ENCODE data around the gene RIN2.

The RIN2 gene

DNA sequence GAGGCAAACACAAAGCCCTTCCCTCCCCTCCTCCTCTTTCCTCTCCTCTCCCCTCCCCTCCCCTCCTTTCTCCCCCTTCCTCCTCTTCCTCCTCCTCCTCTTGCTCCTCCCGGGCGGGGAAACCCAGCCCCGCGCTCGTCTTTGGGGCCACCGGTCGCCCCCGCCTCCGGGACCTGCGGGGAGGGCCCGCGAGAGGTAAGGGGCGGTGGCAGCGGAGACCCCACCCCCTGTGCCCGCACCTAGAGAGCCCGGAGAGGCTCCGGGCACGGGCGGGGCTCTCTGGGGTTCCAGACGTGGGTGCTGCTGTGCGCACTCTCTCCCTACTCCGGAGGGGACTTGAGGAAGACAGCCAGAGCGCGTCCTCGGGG, at the start of gene RIN2:
RIN2 (plus strand) TSS at position 126 of the 368 bp plus-strand sequence. CDS start 131,344 bp downstream, outside the sequence.
- DNase-seq = peak in 18 of 56 donors; percentile 23 to 76 (median 58)

DNA sequence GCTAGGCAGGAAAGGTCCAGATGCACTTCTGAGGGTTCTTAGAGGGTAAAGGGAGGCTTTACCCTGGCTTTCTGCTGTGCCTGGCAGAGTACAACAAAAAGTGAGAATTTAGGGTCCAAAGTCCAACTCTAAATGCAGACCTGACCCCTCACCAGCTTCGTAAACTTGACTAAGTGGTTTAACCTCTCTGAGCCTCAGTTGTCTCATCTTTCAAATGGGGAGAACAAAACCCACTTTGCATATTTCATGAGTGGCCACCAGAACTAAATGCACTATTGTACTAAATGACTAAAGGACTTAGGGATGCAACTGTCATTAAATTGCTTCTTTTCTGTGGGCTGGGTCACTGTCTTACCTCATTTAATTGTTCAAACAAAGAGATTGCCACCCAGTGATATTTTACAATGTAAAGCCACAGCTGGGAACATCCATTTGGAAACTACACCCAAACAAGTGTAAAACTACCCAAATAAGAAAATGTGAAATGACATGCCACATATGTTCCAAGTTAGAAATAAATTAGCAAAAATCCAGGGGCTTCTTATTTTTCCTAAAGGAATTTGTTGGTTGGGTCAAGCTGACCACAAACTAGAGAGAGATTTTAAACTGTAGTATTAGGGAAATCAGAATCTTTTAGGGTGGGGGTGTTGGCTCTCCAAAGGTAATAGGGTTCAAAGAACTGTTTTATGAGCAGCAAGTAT, 48.3 kb upstream of the RIN2 start:
- DNase-seq = no peak

GRCh38 chr20:19710336-19711120, 47.5 kb upstream of the RIN2 start:
- no peak for DNase-seq

DNA sequence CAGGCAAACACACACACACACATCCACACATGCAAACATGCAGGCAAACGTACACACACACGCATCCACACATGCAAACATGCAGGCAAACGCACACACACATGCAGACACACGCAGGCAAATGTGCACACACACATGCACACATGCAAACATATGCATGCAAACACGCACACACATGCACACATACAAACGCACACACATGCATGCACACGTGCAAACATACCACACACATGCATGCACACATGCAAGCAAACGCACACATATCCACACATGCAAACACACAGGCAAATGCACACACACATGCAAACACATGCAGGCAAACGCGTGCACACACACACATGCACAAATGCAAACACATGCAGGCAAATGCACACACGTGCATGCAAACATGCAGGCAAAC, 46.9 kb upstream of the RIN2 start:
- no peak for DNase-seq

DNA sequence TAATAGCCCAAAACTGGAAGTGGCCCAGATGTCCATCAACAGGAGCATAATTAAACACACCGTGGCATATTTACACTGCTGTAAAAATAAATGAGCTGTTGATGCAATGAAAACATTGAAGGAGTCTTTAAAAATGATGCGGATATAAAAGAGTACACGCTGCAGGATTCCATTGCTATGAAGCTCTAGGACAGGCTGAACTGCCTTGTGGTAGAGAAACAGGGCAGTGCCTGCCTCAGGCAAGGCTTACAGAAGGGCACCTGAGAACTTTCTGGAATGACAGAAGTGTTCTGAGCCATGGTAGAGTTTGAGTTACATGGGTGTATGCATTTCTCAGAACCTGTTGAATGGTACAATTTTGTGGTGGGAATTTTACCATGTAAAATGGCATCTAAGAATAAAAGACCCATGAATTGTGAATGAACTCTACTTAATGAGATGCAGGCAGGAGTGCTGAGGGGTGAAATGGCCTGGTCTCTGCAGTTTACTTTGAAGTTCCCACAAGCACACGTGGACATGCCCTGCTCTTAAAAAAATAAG, 45.3 kb upstream of the RIN2 start:
- no peak for DNase-seq

- no peak for DNase-seq
Measured at GRCh38 chr20:19713822-19714578, 44.1 kb upstream of the RIN2 start.

- DNase-seq = no peak
Measured at GRCh38 chr20:19714579-19714840, 43.5 kb upstream of the RIN2 start.

DNA sequence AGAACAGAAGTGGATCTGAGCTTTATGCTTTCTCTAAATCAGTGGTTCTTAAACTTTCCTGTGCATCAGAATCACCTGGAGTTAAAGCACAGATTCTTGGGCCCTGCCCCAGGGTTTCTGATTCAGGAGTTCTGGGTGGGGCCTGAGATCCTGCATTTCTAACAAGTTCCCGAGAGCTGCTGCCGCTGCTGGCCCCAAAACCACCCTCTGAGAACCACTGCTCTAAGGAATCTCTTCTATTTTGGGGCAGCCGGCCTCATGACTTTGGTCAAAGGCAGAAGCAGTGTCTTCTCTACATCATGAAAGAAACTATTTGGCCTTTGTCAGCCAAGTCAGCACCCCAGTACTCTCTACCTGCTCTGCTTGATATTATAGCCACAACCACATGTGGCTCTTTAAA, 42.1 kb upstream of the RIN2 start:
- no peak for DNase-seq

DNA sequence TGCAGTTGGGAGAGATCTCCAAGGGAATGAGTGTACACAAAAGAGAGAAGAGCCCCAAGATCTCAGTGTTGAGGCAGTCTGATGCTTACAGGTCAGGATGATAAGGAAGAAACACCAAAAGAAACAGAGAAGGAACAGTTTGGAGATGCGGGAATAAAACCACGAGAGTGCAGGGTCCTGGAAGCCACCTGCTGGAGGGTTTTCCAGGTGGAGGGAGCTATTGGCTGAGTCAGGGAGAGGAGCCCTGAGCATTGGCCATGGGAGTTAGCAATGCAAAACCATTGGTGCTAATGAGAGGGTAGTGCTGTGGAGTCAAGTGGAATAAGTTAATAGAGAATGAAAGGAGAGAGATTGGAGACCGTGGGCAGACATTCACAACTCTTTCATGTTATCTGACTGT, 39.2 kb upstream of the RIN2 start:
- no peak for DNase-seq

DNA sequence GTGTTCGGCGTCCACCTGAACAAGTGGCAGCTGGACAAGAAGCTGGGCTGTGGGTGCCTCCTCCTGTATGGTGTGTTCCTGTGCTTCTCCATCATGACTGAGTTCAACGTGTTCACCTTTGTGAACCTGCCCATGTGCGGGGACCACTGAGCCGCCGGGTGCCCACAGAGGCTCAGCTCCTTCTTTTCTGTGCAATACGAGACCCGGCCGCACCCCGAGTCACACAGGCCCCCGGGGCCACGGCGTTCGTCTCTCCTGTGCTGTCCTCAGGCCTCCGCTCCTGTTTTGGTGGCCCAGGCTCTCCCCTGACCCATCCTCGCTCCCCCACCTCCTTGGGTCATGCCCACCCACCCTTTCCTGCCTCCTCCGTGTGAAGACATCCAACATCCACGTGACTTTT, 37.1 kb upstream of the RIN2 start:
- DNase-seq = no peak

- DNase-seq = no peak
Measured at GRCh38 chr20:19723051-19723450, 35.0 kb upstream of the RIN2 start.

DNA sequence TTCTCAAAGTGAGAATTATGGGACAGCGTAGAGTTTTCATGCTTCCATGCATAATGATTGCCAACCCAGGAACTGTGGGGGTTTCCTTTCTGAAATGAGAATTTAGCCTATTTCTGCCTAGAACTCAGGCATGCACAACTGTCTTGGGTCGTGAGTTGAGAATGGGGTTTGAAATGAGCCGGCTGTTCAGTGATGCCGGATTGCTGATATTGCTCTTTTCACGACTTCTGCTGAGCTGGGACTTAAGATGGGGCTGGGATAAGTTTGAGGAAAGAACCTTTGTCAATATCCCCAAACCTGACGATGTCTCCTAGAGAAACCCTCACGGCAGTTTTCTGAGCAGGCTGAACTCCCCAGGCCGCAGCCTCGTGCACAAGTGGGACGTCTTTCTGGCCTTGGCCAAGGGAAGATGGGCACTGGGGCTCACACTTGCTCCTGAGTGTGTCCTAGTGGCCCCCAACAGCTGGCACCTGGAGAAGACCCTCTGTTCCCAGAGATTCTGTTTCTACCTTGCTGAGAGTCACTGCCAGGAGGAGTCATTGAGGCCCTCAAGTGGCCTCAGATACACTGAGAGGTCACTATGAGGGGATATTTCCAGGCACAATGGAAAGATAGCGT, 34.1 kb upstream of the RIN2 start:
- DNase-seq = no peak

- DNase-seq = no peak
Measured at GRCh38 chr20:19725373-19725772, 32.7 kb upstream of the RIN2 start.

- no peak for DNase-seq
Measured at GRCh38 chr20:19725814-19726525, 32.1 kb upstream of the RIN2 start.

- DNase-seq = no peak
Measured at GRCh38 chr20:19727251-19727847, 30.7 kb upstream of the RIN2 start.

GRCh38 chr20:19729672-19730071, 28.4 kb upstream of the RIN2 start:
- DNase-seq = no peak

GRCh38 chr20:19730706-19731105, 27.4 kb upstream of the RIN2 start:
- no peak for DNase-seq

DNA sequence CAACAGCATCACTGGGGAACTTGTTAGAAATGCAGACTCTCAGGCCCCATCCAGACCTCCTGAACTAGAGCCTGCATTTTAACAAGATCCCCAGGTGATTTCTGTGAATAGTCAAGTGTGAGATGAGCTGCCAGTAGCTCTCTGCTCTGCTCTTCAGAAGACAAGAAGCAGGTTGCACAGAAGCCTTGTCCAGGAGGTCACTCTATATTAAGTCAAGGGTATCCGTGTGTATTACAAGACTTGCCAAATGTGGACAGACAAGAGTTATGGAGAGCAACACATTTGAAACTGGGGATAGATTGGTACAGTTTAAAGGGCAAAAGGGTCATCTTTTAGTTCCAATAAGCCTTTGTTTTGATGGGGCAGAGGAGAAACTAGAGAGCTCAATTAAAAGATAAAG, 23.2 kb upstream of the RIN2 start:
- no peak for DNase-seq

GRCh38 chr20:19735446-19735845, 22.6 kb upstream of the RIN2 start:
- peak in 35 of 56 donors; percentile 5 to 57 (median 16) for DNase-seq

GRCh38 chr20:19737025-19737424, 21.0 kb upstream of the RIN2 start:
- no peak for DNase-seq

DNA sequence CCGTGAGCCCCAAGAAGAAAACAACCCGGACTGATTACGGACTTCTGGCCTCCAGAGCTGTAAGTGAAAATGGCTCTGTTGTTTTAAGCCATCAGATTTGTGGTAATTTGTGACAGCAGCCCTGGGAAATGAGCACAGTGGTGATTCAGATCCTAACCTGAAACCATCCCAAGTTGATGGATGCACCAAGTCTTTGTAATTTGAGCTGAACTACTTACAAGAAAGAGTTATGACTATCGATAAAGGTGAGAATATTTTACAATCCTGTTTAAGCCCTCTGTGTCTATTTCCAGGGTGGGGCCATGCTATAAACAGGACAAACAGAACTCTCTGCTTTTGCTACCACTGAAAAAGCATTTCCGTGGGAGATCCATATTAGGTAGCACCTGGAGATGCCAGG, 19.1 kb upstream of the RIN2 start:
- no peak for DNase-seq

Measured in amygdala (tissue), 56 donors.